ENCODE results near the gene RGS13. TPM values are rescaled to one million over a fixed set of nuclear protein-coding genes. Genes with fewer than 3 reads are reported as not detected.

RGS13 gene
- total RNA-seq, 1 donor from 2014 or later: not detected

DNA sequence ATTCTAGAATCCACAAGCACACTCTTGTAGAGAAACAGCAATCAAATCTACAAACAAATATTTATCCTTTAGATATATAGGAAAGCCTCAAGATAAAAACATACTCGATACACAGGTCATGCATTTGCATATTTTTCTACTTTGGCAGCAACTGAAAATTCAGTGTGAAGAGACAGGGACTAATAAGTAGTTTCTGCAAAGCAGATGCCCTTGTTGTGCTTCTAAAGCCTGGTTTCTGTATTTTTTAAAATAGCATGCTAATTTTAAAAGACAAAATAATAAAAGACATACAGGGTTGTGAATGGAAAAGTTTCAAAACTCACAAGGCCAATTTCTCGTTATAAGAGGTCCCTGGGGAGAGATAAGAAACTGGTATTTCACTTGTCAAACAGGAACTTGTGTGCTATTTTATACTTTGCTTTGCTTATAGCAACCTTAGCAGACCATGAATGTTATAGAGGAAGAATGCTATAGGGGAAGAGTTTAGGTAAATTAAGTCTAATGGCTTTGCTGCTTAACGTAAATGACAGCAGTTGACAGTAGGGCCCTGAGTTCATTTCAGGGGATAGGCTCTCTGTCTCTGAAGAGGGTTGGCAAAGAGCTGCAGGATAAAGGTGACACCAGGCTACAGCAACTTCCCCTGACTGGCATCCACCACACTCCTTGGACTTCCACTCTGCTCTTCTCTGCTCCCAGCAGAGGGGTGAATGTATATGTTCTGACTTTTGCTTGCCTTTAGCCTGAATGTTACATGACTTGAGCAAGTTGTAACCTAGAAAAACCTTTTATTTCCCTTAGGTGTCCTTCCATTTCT, 9.4 kb upstream of the RGS13 start:
- no peak for DNase-seq (ENCODE audit: low read depth, low spot score)

DNA sequence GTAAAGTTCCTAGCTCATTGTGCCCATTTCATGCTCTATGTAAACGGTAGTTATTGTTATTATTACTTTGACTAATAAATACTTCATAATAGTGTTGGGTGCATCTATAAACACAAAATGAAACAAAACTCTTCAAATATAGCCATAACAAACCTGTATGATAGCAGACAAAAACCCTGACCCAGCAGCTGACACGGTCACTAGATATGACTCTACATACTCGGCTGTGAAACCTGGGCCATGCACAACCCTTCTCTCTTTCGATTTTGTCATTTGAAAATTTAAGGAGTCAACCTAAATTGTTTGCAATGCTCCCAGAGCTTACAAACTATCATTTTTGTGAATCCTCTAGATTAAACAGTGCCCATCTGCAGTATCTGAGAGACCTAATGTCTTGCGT, 8.0 kb upstream of the RGS13 start:
- no peak for DNase-seq (ENCODE audit: low read depth, low spot score)

DNA sequence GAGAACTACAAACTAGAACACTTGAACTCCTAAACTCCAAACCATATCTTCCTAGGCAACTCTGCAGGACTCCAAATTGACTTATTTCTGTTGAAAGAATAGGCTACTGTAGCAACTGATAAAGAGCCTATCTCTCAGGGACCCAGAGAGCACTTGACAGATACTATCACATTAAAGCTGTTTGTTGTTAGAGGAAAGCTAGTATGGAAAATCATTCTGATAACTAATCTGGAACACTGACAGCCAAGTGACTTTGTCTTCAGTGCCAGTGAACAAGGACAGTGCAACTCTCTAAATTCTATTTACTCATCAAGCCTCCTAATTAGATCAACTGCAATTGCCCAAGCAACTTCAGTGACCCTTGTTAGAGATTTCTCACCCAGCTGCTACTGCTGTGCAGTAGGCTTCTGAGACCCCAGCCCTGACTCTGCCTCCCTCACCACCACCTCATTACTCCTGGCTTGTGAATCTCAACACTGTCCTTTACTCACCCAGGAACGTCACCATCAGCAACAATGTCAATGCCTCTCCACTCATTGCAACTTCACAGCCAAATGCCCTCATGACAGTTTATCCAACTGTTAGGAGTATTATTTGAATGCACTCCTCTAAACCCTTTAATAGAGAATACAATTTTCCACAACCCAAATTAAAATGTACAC, 7.4 kb upstream of the RGS13 start:
- no peak for DNase-seq (ENCODE audit: low read depth, low spot score)

DNA sequence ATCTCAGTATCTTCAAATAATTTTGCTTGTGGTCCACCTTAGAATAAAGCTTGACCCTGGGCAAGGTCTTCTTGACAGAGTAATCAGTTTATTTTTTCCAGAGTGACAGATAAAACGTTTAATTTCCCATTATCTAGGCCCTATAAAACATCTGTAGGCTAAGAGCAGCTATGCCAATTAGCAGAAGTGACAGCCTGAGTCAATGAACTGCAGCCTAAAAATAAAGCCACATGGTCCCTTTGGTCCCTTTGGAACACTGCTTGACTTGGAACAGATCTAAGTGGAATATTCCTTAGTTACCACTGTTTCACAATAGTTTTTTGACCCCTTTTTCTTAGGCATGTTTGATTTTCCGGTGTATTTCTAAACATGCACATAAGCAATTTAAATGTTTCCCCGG, 6.3 kb upstream of the RGS13 start:
- DNase-seq (ENCODE audit: low read depth, low spot score): no peak

DNA sequence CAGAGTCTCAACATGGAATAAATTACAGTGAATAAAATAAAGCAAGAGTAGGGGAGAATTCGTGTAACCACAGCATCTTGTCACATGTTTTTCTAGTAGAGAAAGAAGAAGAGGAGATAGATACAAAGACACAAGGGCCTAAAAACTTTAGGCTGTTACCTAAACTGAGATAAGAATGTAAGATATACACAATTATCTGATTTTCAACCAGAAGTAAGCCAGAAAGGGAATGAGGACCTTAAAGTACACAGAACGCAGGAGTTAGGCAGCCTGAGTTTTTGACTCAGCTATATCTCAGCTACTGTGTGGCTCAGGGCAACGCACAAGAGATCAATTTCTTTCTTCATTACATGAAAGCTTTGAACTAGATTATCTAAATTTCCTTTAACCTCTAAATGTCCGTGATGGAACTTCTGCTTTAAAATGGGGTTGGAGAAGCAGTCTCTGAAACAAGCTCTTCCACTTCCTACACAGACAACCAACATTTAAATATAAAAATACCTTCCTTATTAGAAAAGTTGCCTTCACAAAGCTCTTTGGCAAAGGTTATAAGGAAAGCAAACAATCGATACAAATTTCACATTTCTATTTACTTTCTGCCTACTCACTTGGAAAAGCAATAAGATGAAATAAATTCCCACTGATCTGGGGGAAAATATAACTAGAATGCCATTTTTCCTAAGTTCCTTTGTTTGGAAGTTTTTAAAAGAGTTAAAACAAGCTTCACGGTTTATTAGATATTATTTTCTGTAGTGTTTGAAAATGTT, 5.2 kb upstream of the RGS13 start:
- DNase-seq (ENCODE audit: low read depth, low spot score): no peak

DNA sequence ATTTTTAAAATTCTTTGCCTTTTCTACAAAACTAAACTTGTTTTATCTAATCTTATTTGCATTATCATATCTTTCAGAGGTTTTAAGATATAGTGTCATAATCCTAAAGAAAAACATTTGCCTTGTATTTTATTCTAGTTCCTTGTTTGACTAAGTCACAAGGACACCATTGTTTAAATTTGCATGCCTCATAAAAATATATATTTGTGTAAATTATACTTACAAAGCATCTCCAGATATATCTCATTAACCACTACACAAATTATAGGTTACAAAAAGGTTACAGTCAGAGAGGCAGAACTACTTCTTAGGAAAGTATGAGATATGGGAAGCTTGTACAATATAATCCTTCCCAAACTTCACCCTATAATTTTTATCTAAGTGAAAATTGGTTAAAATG, 4.2 kb upstream of the RGS13 start:
- DNase-seq (ENCODE audit: low read depth, low spot score): no peak

DNA sequence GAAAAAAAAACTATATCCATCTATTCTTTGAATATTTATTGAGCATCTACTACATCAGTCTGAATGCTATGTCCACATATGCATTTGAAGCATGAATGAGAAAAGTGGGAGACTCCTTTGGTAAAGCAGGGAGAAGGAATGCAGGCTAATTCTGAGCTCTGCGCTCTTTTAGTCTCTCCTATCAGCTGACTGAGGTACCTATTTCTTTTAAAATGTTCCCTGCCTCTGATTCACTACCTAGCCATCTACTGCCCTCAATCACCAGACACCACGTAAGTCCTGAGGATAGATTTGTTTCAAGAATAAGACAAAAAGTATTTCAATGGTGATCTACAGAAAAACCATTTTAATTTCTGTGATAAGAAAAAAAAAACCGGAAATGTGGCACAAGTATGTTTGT, 3.8 kb upstream of the RGS13 start:
- no peak for DNase-seq (ENCODE audit: low read depth, low spot score)

DNA sequence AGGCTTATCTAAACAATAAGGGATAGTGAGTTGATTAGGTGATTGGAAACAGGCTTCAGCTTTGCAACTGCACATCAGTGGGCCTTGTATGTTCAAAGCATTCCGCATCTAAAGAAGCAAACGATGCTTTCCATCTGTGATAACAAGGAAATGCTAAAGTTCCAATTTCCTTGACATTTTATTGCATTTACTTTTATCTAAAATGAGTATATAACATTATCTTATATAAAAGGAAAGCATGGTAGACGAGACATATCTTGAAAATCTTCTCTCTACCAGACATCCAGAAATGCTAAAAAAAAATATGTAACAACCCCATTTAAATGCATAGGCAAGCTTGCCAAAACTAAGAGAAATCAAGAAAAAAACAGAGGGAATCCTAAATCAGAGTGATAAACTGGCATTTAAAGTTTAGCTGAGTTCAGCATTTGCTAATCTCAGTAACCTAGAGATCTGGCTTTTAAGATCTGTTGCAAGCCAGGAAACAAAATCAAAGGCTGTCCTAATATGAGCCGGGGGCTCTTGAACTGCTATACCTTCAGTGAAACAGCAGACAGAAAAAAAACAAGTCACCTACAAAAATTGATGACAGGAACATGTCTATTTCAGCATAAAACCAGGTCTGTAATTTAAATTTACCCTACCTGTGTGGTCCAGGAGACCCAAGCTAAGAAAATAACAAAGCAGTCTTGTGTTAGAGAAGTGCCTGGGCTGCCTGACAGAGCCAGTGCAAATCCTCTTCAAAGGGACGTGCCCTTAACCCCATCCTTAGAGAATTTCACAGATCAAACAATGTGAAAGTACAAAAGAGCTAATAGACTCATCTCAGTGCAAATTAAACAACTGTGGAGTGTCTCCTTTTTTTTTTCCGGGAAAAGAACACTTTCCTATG, 3.1 kb upstream of the RGS13 start:
- DNase-seq (ENCODE audit: low read depth, low spot score): no peak

DNA sequence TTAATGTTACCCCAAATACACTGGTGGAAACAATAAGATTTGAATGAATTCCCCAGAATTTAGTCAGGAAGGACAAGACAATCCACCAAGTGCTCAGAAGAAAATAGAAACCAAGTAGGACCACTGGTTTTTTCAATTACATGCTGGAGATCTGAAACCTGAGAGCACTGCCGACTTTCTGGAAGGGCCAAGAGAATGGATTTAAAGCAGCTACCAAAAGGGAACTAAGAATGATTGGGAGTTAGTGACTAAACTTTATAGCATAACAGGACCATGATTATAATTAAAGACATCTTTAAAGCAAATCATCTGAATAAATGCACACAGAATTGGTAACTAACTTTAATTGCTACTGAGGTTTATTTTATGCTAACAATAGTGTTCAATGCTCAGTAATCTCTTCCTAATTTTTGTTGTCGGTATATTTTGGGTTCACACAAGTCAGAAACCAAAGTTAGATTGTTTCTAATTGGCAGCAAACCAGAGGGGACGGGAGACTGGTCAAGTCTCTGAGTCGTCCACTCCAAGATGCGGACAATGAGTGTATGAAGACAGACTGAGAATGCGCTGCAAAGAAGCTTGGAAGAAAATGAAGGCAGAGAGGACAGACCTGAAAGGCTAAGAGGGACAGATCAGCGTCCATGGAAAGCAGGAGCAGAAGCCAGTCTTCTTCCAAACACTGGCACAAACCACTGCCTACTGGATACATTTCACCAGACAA, 2.3 kb upstream of the RGS13 start:
- DNase-seq (ENCODE audit: low read depth, low spot score): no peak

DNA sequence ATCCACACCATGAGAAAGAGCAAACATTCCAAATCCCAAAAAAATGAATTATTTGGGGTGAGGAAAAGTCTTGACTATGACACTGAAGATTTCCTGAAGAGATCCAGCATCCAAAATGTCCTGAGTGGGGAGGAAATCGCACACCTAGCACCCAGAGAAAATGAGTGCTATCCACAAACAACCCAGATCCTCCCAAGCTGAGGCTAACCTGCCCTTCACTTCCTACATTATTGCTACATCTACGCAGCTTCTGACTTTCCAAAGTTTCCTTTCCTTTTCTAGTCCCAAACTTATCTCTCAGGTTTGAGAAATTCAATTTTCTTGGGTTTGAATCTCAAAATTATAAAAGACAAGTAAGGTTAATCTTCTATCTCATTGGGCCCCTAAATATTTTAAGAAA, 906 bp upstream of the RGS13 start:
- no peak for DNase-seq (ENCODE audit: low read depth, low spot score)

DNA sequence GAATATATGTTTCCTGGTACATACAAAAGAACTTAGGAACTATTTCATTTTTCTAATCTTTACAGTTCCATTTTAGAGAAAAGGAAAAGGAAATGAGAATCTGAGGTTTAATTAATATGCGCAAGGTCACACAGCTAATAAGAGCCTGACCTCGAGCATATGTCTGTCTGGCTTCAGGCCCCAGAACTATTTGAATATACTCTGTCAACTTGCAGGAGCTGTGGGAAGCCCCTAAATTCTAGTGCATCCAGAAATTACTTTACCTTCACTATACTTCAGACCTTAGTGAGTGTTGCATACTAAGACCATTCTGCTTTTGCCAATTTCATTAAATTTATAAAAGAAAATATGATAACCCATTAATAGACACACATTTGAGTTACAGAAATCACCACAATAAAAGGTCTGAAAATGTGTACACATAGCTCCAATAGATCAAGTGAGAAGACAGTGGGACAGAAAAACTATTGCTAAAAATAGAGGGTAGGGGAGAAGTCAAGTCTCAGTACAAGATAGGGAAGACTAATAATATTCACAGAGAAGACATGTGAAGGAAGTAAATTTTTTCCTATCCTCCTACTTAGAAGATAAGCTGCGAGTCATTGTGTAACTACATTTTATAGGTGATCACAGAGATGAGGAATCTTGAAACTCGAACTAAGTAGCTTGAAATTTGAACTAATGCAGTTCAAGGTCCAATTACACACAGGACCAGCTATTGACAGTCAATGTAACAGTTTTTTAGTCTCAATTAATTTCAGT, 3.8 kb downstream of the RGS13 start:
- no peak for DNase-seq (ENCODE audit: low read depth, low spot score)

DNA sequence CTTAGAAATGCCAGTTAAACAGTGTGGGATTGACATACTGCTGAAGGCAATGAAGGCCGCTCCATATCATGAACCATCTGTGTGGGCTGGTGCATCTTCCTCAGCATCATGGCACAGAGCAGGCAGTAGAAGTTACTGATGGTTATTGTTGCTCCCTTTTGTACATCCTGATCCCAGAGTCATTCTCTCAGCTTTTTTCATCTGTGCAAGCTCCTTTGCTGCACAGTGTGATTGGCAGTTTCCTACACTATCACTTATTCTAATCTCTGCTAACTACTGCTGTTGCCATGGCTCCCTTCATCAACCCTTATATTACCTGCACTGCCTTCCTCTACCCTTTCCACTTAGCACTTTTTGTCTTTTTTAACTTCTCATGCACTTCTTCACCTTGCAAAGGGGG, 16.2 kb downstream of the RGS13 start:
- no peak for DNase-seq (ENCODE audit: low read depth, low spot score)

DNA sequence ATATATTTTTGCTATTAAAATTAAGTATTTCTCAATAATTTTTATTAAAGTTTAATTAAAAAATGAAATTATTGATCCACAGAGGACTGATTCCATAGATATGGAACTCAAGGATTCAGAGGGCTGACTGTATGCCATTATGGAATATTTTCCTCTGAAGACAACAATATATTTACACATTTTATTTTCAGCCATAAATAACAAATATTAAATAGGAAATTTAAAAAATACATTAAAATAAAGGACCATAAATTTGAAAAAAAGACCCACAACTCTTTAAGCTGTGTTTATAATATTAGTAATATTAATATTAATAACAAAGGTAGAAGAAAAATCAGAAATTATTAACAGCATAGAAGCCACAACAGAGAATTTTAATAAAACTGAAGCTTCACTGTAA, 18.2 kb downstream of the RGS13 start:
- no peak for DNase-seq (ENCODE audit: low read depth, low spot score)

DNA sequence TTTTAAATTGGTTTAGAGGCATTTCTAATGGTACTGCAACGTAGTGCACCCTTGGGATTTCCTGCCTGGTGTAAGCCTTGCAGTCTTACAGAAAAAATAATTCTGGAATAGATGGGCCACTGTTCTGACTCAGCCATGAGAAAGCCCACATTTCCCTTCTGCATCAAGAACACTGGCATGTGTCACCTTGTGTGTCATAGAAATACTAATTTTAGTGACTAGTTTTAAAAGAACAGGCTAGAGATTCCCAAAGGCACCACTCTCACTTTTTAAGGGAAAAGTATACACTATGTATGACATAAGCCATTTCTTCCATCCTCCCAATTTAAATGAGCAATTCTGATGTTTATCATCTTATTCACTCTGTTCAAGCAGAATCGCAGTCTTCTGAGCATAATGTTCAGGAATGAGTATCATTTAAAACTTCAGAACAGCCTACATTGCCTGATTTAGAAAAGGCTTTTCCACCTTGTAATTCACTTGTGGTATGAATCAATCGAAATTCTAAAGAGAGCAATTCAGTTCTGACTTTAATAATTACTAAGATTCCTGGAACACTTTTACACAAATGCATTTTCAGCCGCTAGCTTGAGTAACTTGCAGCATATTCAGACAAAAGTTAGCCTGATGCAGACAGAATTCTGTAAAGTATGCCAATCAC, 18.8 kb downstream of the RGS13 start:
- DNase-seq (ENCODE audit: low read depth, low spot score): no peak

DNA sequence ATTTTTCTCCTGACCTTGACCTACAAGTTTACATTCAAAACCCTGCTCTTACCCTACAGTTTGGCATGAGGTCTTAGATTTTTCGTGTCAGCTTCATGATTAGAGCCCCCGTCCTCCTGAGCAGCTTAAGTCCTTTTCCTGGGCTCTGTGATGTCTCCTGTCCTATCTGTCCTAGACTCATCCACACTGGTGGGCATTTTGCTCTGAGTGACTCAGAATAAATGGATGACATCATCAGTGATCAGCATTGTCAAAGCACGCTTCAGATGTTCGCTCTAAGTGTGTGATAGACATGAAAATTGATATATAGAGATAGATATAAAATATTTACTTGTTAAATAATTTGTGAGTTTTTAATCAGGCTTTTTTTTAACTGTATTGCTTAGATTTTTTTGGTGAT, 21.8 kb downstream of the RGS13 start:
- DNase-seq (ENCODE audit: low read depth, low spot score): no peak

DNA sequence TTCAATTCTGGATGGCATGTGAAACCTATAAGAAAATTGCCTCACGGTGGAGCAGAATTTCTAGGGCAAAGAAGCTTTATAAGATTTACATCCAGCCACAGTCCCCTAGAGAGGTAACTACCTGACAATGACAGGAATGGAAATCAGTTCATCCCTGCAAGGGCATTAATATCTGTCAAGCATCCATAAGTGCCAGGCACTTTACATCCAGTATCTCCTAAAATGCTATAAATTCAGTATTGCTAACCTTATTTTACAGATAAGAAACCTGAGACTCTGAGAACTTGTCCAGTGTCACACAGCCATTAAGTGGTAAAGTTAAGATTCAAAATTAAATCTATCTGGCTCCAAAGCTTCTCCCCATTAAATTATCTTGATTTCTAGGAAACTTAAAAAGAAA, 22.3 kb downstream of the RGS13 start:
- no peak for DNase-seq (ENCODE audit: low read depth, low spot score)

DNA sequence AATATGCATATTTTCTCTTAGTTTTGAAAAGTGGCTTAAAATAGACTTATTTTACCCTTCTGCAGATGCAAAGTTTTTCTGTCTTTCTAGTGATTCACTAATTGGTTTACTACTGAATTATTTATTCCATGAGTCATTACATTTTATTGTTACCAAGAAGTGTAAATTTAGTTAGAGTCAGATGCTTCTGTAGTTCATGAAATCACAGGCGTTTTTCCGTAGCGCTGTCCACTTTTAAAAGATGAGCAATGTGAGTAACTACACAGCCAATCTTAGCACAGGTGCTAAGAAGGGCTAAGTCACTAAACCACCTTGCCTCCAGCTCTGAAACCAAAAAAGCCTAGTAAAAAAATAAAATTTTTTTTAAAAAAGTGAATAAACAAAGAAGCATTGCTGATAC, 24.7 kb downstream of the RGS13 start:
- DNase-seq (ENCODE audit: low read depth, low spot score): no peak

DNA sequence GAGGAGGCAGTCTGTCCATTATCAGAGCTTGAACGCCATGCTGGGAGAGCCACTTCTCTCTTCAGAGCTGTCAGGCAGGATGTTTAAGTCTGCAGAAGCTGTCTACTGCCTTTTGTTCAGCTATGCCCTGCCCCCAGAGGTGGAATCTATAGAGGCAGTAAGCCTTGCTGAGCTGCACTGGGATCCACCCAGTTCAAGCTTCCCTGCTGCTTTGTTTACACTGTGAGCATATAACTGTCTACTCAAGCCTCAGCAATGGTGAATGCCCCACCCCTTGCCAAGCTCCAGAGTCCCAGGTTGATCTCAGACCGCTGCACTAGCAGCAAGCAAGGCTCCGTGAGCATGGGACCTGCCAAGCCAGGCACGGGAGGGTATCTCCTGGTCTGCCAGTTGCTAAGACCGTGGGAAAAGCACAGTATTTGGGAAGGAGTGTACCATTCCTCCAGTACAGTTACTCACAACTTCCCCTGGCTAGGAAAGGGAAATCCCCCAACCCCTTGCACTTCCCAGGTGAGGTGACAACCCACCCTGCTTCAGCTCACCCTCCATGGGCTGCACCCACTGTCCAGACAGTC, 32.5 kb downstream of the RGS13 start:
- no peak for DNase-seq (ENCODE audit: low read depth, low spot score)

DNA sequence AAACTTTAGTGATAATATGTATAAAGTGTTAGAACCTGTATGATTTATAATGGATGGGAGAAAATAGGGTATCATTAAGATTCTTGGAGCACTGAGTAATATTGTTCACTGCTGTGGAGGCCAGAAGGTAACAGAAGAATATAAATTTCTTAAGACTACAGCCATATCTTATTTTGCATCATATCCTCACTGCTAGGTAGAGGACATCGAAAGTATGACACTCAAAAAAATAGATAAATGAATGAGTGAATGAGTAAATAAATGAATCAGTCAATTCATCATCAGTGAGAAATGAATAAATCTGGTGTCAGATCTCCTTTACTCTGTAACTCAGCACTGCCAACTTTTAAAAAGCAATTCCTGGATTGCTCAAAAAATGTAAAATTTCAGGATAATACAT, 33.2 kb downstream of the RGS13 start:
- DNase-seq (ENCODE audit: low read depth, low spot score): no peak
